ENCODE results near the gene USP40. TPM values are rescaled to one million over a fixed set of nuclear protein-coding genes. Genes with fewer than 3 reads are reported as not detected.

Gene USP40
- polyA plus RNA-seq, 1 donor from 2014 or later = 4.1 TPM

DNA sequence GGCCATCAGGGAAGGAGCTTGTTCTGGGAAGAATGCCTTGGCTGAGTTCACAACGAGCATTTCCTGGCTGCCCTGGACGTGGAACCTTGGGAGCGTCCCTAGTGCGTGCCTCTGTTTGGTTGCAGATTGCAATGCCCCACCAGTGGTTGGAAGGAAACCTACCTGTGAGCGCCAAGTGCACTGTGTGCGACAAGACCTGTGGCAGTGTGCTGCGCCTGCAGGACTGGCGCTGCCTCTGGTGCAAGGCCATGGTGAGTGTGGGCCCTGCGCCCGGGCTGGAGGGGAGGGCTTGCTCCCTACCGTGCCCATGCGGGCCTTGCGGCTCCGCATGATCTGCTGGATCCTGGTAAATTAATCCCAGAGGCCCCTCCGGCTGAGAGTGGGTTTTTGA, 130.4 kb downstream of the USP40 start:
- Mint-ChIP-seq H3K36me3 (peaks cover 7% of the 10 kb centered on the region), H3K4me1 (peaks cover 19 to 27% (median 26%) of the 10 kb centered on the region in 3 donors), H3K27me3 (no peaks in the 10 kb centered on the region), H3K27ac (no peak overlapping the region), H3K9me3 (no peaks in the 10 kb centered on the region), H3K4me3 (no peak overlapping the region)

DNA sequence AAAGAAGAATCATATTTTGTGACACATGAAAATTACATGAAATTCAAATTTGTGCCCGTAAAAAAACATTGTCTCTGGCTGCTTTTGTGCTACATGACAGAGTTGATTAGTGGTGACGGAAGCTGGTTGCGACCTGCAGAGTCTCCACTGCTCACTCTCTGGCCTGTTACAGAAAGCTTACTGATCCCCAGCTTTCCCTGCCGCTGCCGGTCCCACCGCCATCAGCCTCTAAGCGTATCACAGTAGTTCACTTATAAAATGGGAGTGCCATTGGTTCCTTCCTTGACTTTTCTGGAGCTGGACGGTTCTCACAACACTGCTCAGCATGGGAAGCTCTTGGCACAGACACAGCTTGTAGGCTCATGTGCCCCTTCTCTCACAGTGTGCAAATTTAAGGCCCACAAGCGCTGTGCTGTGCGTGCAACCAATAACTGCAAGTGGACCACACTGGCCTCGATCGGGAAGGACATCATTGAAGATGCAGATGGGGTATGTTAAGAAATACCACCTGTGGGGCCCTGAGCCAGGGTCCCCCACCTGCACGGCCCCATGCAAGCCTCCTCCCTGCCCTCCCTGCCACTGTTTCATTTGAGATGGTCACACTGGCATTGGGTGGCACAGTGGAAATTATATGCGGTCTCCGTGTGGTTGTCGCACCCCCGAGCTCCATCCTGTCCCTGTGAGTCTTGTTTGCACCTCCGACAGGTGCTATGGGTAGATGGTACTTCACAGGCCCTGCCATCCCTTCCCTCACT, 131.0 kb downstream of the USP40 start:
- H3K27ac Mint-ChIP-seq = no peak overlapping the region
- peaks cover 7% of the 10 kb centered on the region for H3K36me3 Mint-ChIP-seq
- peaks cover 16 to 27% (median 26%) of the 10 kb centered on the region in 3 donors for H3K4me1 Mint-ChIP-seq
- no peak overlapping the region for H3K4me3 Mint-ChIP-seq
- no peaks in the 10 kb centered on the region for H3K9me3 Mint-ChIP-seq
- H3K27me3 Mint-ChIP-seq = no peaks in the 10 kb centered on the region

- H3K27ac Mint-ChIP-seq = no peak overlapping the region
- H3K4me3 Mint-ChIP-seq = peak overlapping the region in 1 of 4 donors; percentile 34
- H3K27me3 Mint-ChIP-seq = no peaks in the 10 kb centered on the region
- H3K9me3 Mint-ChIP-seq = no peaks in the 10 kb centered on the region
- peaks cover 7% of the 10 kb centered on the region for H3K36me3 Mint-ChIP-seq
- peaks cover 16 to 32% (median 29%) of the 10 kb centered on the region in 3 donors for H3K4me1 Mint-ChIP-seq
These were observed 131.8 kb downstream of the USP40 start for GRCh38 chr2:233434666-233435330.

DNA sequence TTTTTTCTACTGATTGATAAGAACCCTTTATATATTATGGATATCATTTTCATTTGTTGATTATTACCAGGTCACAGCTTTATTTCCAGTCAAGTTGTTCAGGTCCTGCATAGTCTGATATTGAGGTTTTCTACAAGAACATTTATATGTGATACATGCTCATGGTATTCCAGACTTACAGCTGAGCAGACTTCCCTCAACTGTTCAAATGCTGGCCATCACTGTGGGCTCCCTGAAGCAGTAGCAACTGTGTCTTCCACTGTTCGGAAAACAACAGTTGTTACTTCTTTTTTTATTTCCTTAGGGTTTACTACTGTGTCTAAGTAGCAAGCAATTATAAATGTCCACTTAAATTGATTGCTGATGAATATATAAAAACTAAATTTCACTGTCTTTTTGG, 132.8 kb downstream of the USP40 start:
- Mint-ChIP-seq H3K9me3 (no peaks in the 10 kb centered on the region), H3K36me3 (peaks cover 7% of the 10 kb centered on the region), H3K4me3 (no peak overlapping the region), H3K27me3 (no peaks in the 10 kb centered on the region), H3K27ac (peak overlapping the region in 1 of 3 donors; percentile 67), H3K4me1 (peaks cover 19 to 34% (median 32%) of the 10 kb centered on the region in 3 donors)

GRCh38 chr2:233433029-233433428, 133.6 kb downstream of the USP40 start:
- peaks cover 7% of the 10 kb centered on the region for H3K36me3 Mint-ChIP-seq
- peak overlapping the region in 1 of 3 donors; percentile 67 for H3K27ac Mint-ChIP-seq
- no peak overlapping the region for H3K4me3 Mint-ChIP-seq
- H3K27me3 Mint-ChIP-seq = no peaks in the 10 kb centered on the region
- H3K9me3 Mint-ChIP-seq = no peaks in the 10 kb centered on the region
- peaks cover 19 to 42% (median 32%) of the 10 kb centered on the region in 3 donors for H3K4me1 Mint-ChIP-seq

DNA sequence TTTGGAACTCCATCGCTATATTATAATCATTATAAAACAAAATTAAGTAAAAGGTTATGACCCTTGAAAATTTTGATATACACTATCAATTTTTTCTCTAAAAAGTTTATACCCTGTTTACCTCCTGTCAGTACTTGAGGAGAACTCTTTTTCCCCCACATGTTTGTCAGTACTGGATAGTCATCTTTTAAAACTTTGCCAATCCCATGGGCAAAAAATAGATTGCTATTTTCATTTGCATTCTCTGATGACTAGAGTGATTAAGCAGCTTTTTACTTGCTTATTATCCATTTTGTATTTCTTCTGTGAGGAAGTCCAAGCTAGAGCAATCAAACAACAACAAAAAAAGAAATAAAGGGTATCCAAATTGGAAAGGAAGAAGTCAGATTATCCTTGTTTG, 135.9 kb downstream of the USP40 start:
- Mint-ChIP-seq H3K4me3 (no peak overlapping the region), H3K36me3 (peaks cover 14% of the 10 kb centered on the region), H3K27me3 (no peaks in the 10 kb centered on the region)

DNA sequence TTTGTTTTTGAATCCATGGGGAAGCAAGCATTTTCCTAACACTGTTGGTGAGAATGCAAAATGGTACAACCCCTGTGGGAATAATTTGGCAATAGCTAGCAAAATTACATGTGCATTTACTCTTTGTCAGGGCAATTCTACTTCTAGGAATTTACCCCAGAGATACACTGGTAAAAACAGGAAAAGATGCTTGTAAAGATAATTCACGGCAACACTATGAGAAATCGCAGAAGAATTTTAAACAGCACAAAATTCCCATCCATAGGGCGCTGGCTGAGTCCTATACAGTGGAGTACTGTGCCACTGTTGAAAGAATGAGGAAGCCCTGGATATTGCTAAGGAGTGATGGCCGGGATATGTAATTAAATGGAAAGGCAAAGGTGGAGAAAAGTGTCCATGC, 136.5 kb downstream of the USP40 start:
- H3K36me3 Mint-ChIP-seq = peaks cover 17% of the 10 kb centered on the region
- H3K27me3 Mint-ChIP-seq = no peaks in the 10 kb centered on the region

More for the DNA sequence above, 135.9 kb downstream of the USP40 start:
- Mint-ChIP-seq H3K4me1 (peaks cover 33 to 58% (median 51%) of the 10 kb centered on the region in 3 donors), H3K27ac (peak overlapping the region in 2 of 3 donors; percentile 71), H3K9me3 (no peaks in the 10 kb centered on the region)

GRCh38 chr2:233429175-233429897, 137.2 kb downstream of the USP40 start:
- no peaks in the 10 kb centered on the region for H3K27me3 Mint-ChIP-seq
- peaks cover 17% of the 10 kb centered on the region for H3K36me3 Mint-ChIP-seq
- H3K27ac Mint-ChIP-seq = peak overlapping the region in 2 of 3 donors; percentile 51 to 73
- H3K4me1 Mint-ChIP-seq = peaks cover 28 to 55% (median 41%) of the 10 kb centered on the region in 3 donors
- no peaks in the 10 kb centered on the region for H3K9me3 Mint-ChIP-seq
- no peak overlapping the region for H3K4me3 Mint-ChIP-seq

More for the DNA sequence above, 136.5 kb downstream of the USP40 start:
- no peak overlapping the region for H3K27ac Mint-ChIP-seq
- H3K4me1 Mint-ChIP-seq = peaks cover 35 to 58% (median 49%) of the 10 kb centered on the region in 3 donors
- H3K4me3 Mint-ChIP-seq = no peak overlapping the region
- H3K9me3 Mint-ChIP-seq = no peaks in the 10 kb centered on the region

- Mint-ChIP-seq H3K4me3 (peak overlapping the region in 1 of 4 donors; percentile 39), H3K36me3 (peaks cover 24% of the 10 kb centered on the region), H3K27me3 (no peaks in the 10 kb centered on the region), H3K4me1 (peaks cover 31 to 58% (median 36%) of the 10 kb centered on the region in 3 donors), H3K27ac (no peak overlapping the region), H3K9me3 (no peaks in the 10 kb centered on the region)
These were observed 138.1 kb downstream of the USP40 start for GRCh38 chr2:233428438-233428837.

DNA sequence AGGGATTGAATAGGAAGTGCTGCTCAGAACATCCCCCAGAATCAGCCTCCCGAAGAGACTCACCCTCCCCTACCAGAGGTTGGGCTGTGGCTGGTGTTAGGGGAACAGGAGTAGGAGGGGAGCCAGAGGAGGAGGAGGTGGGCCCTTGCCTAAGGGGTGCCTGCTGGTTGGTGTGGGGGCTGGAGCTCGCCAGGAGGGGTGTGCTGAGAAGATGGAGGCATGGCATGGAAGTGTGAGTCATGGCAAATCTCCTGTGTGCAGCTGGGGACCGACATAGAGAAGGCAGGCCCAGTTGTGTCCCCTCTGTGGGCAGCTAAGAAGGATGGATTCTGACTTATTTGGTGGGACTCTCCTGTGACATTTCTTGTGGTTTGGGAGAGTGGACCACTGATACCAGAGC, 138.6 kb downstream of the USP40 start:
- H3K27me3 Mint-ChIP-seq = no peaks in the 10 kb centered on the region
- H3K27ac Mint-ChIP-seq = peak overlapping the region in 2 of 3 donors; percentile 12 to 39
- peaks cover 23% of the 10 kb centered on the region for H3K36me3 Mint-ChIP-seq
- H3K4me3 Mint-ChIP-seq = peak overlapping the region in 1 of 4 donors; percentile 60
- peaks cover 31 to 61% (median 32%) of the 10 kb centered on the region in 3 donors for H3K4me1 Mint-ChIP-seq
- no peaks in the 10 kb centered on the region for H3K9me3 Mint-ChIP-seq

DNA sequence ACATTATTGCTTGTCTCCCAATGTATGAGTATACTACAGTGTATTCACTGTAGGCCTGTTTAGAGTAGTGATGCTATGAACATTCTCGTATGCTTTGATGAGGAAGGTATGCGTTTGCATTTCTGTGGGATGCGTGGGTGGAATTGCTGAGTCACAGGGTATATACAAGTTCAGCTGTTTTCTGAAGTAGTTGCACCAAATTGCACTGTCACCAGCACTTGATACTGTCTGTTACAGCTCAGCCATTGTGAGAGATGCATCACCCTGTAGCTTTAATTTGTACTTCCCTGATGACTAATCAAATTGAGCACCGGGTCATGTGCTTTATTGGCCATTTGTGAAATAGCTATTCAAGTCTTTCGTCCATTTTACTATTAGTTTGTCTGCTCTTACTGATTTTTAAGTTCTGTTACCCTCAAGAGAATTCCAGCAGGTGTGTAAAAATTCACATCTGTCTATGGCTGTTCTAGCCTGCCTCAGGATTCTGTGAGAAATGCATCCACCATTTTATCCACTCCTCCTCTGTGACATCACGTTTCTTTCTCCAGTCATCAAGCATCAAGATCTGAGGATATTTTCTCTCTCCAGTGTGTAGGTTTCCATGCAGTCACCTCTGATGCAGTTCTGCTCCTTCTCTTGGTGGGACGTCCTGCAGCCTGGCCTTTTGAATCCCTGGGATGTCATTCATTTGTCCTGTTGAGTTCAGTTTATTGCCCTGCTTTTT, 139.8 kb downstream of the USP40 start:
- H3K4me1 Mint-ChIP-seq = peaks cover 35 to 69% (median 42%) of the 10 kb centered on the region in 3 donors

More for the DNA sequence above, 139.8 kb downstream of the USP40 start:
- H3K9me3 Mint-ChIP-seq = no peaks in the 10 kb centered on the region
- peak overlapping the region in 1 of 4 donors; percentile 20 for H3K4me3 Mint-ChIP-seq
- peak overlapping the region in 2 of 3 donors; percentile 88 for H3K27ac Mint-ChIP-seq
- no peaks in the 10 kb centered on the region for H3K27me3 Mint-ChIP-seq
- peaks cover 25% of the 10 kb centered on the region for H3K36me3 Mint-ChIP-seq

Other genes with a start within 250 kb of the USP40 start
- 44.9 TPM for gene DGKD, start 212.3 kb downstream of the USP40 start, polyA plus RNA-seq
- not detected for gene UGT1A8, start 50.9 kb upstream of the USP40 start, polyA plus RNA-seq
- not detected for gene UGT1A10, start 69.7 kb upstream of the USP40 start, polyA plus RNA-seq
- not detected for gene UGT1A9, start 105.1 kb upstream of the USP40 start, polyA plus RNA-seq
- not detected for gene UGT1A7, start 115.1 kb upstream of the USP40 start, polyA plus RNA-seq
- not detected for gene UGT1A6, start 126.1 kb upstream of the USP40 start, polyA plus RNA-seq
- gene UGT1A5, start 146.1 kb upstream of the USP40 start, polyA plus RNA-seq = not detected
- gene UGT1A4, start 152.0 kb upstream of the USP40 start, polyA plus RNA-seq = not detected
- gene UGT1A3, start 162.3 kb upstream of the USP40 start, polyA plus RNA-seq = not detected
- not detected for gene UGT1A1, start 193.5 kb upstream of the USP40 start, polyA plus RNA-seq
- gene MROH2A, start 211.5 kb upstream of the USP40 start, polyA plus RNA-seq = not detected

Data from IgD-negative memory B cell (primary cell).